Ishikawa (cell line): ENCODE measurements around the gene GAPVD1.

Experiments
- EGR1 ChIP-seq: IDR thresholded peaks from 2 replicates; pipeline ENCODE4 v1.6.1; 2012
- MAX ChIP-seq: IDR thresholded peaks from 2 replicates; pipeline ENCODE4 v1.6.1; 2012
- RAD21 ChIP-seq: IDR thresholded peaks from 2 replicates; pipeline ENCODE4 v1.6.1; 2012; ENCODE audit warnings: low read depth

DNA sequence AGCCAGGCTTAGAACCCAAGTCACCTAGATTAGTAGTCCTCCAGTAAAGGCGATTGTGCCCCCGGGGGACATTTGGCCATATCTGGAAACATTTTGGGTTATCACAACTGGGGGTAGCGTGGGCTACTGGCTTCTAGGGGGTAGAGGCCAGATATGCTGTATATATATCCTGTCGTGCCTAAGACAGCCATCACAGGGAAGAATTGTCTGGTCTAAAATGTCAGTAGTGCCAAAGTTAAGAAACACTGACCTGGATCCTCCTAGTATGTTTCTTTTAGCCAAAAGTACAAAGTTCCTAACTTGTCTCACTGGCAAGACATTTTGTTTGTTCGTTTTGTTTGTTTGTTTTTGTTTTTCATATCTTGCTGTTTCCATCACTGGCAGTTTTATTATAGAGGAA lies 47.4 kb upstream of the GAPVD1 start:
- no peak for TF ChIP-seq RAD21
- TF ChIP-seq MAX = no peak
- TF ChIP-seq EGR1 = no peak
